Measurements from ENCODE around the gene GOLGA5. TPM values are rescaled to one million over a fixed set of nuclear protein-coding genes. Genes with fewer than 3 reads are reported as not detected.

Gene GOLGA5
- total RNA-seq, 1 donor from 2014 or later, result 23.1 TPM

Other genes with a start within 250 kb of the GOLGA5 start
- 26.1 TPM for gene LGMN, start 45.7 kb upstream of the GOLGA5 start, total RNA-seq
- gene CHGA, start 128.8 kb downstream of the GOLGA5 start, total RNA-seq, result 30.2 TPM